H1 (cell line): ENCODE results near the gene PRAMEF18. TPM values are rescaled to one million over a fixed set of nuclear protein-coding genes. Genes with fewer than 3 reads are reported as not detected.

Experiments
- CTCF ChIA-PET: fragments of 300-600 bp; sonication (Branson Sonifier 250); formaldehyde crosslinking; loops from one replicate; lab custom pipeline; 2021; ENCODE audit not compliant: partially characterized antibody; lab: Charles Lee
- POLR2A ChIA-PET: fragments of 300-600 bp; sonication (Branson Sonifier 250); formaldehyde crosslinking; loops from one replicate; lab custom pipeline; 2021; ENCODE audit warnings: inconsistent platforms; ENCODE audit not compliant: partially characterized antibody; lab: Charles Lee
- DNase-seq, 2 experiments: peaks; one replicate each; pipeline versions ENCODE4 v3.0.0 to v3.0.0-alpha.2; 2010 to 2022; ENCODE audit warnings: low spot score in 2 of 2, low read depth in 1 of 2, mixed read lengths in 1 of 2
- FAIRE-seq: peaks from 2 replicates; lab custom pipeline; 2011; peaks lifted over from hg19 to GRCh38; lab: Jason Lieb, UNC
- H2AFZ ChIP-seq: 2 replicates; pipeline ENCODE4 v1.8.1; 2012; ENCODE audit warnings: low read length, inconsistent platforms
- H2AK5ac ChIP-seq: 2 replicates; pipeline ENCODE4 v1.6.1; 2013; ENCODE audit warnings: low read depth, low read length
- H2BK120ac ChIP-seq: replicated peaks from 2 replicates; pipeline ENCODE3; 2013; ENCODE audit warnings: low read depth, low read length, inconsistent platforms
- H2BK12ac ChIP-seq: 2 replicates; pipeline ENCODE4 v1.6.1; 2013; ENCODE audit warnings: low read depth, low read length
- H2BK15ac ChIP-seq: 2 replicates; pipeline ENCODE4 v1.6.1; 2013; ENCODE audit warnings: low read length
- H2BK20ac ChIP-seq: 2 replicates; pipeline ENCODE4 v1.6.1; 2013; ENCODE audit warnings: low read length
- H2BK5ac ChIP-seq: 2 replicates; pipeline ENCODE4 v1.6.1; 2013; ENCODE audit warnings: low read depth, low read length
- H3K14ac ChIP-seq: 2 replicates; pipeline ENCODE4 v1.6.1; 2013; ENCODE audit warnings: inconsistent platforms; ENCODE audit not compliant: insufficient read length
- H3K18ac ChIP-seq: 2 replicates; pipeline ENCODE4 v1.6.1; 2013; ENCODE audit warnings: low read length; ENCODE audit errors: extremely low read depth
- H3K23ac ChIP-seq: 2 replicates; pipeline ENCODE4 v1.6.1; 2013; ENCODE audit warnings: inconsistent platforms; ENCODE audit not compliant: insufficient read length
- H3K23me2 ChIP-seq: 2 replicates; pipeline ENCODE4 v1.6.1; 2013; ENCODE audit warnings: low read depth, low read length
- H3K27ac ChIP-seq: 2 replicates; pipeline ENCODE4 v1.6.1; 2011; ENCODE audit warnings: low read depth, low read length, inconsistent platforms
- H3K27me3 ChIP-seq, 4 experiments: replicated peaks in 1 of 4; 1 replicate in 1 of 4; 2 replicates in 3 of 4; pipeline versions ENCODE4 v1.6.1 to v1.8.1; 2011 to 2013; ENCODE audit warnings: low read length in 3 of 4, mild to moderate bottlenecking in 3 of 4, inconsistent platforms in 2 of 4, mixed read lengths in 2 of 4, moderate library complexity in 1 of 4; ENCODE audit not compliant: control insufficient read depth in 3 of 4, insufficient read depth in 3 of 4; ENCODE audit errors: extremely low read depth in 1 of 4
- H3K36me3 ChIP-seq, 4 experiments: 2 replicates each; pipeline versions ENCODE4 v1.6.1 to v1.8.1; 2011 to 2013; ENCODE audit warnings: mild to moderate bottlenecking in 4 of 4, low read length in 3 of 4, moderate library complexity in 2 of 4, control low read depth in 1 of 4, inconsistent platforms in 1 of 4; ENCODE audit not compliant: insufficient read depth in 4 of 4, control insufficient read depth in 2 of 4
- H3K4ac ChIP-seq: replicated peaks from 2 replicates; pipeline ENCODE3; 2013; ENCODE audit warnings: low read length, low read depth, mixed read lengths, inconsistent platforms; ENCODE audit not compliant: insufficient read length
- H3K4me1 ChIP-seq, 4 experiments: replicated peaks in 1 of 4; 1 replicate in 1 of 4; 2 replicates in 3 of 4; pipeline versions ENCODE4 v1.6.1 to v1.8.1; 2011 to 2013; ENCODE audit warnings: low read length in 3 of 4, inconsistent platforms in 2 of 4, mixed read lengths in 1 of 4; ENCODE audit not compliant: insufficient read depth in 4 of 4, control insufficient read depth in 3 of 4
- H3K4me2 ChIP-seq, 2 experiments: 2 replicates each; pipeline versions ENCODE4 v1.6.1 to v1.8.1; 2011 to 2013; ENCODE audit warnings: low read depth in 2 of 2, low read length in 2 of 2, control low read depth in 1 of 2, inconsistent platforms in 1 of 2, mild to moderate bottlenecking in 1 of 2; ENCODE audit not compliant: insufficient read depth in 1 of 2
- H3K4me3 ChIP-seq, 4 experiments: fragments of 200-600, 300-600 bp in 1 of 4; sonication (generic), shearing (Covaris generic), sonication (Bioruptor Twin) in 1 of 4; 2 replicates each; pipeline versions ENCODE4 v1.5.1 to v1.8.1; 2011 to 2016; ENCODE audit warnings: low read length in 4 of 4, low read depth in 3 of 4, control low read depth in 2 of 4, inconsistent platforms in 2 of 4, mild to moderate bottlenecking in 2 of 4, mixed read lengths in 1 of 4, moderate library complexity in 1 of 4; ENCODE audit not compliant: insufficient read depth in 2 of 4; ENCODE audit errors: extremely low read depth in 1 of 4
- H3K56ac ChIP-seq: replicated peaks from 2 replicates; pipeline ENCODE3; 2013; ENCODE audit warnings: low read depth, mild to moderate bottlenecking, mixed read lengths, low read length, inconsistent platforms; ENCODE audit not compliant: insufficient read length
- H3K79me1 ChIP-seq: 2 replicates; pipeline ENCODE4 v1.6.1; 2013; ENCODE audit warnings: low read depth, low read length, control low read depth
- H3K79me2 ChIP-seq, 2 experiments: 2 replicates each; pipeline versions ENCODE4 v1.6.1 to v1.8.1; 2012 to 2013; ENCODE audit warnings: low read length in 2 of 2, mild to moderate bottlenecking in 2 of 2, inconsistent platforms in 1 of 2; ENCODE audit not compliant: insufficient read depth in 2 of 2, control insufficient read depth in 1 of 2
- H3K9ac ChIP-seq, 4 experiments: replicated peaks in 1 of 4; 1 replicate in 1 of 4; 2 replicates in 3 of 4; pipeline versions ENCODE4 v1.6.1 to v1.8.1; 2011 to 2013; ENCODE audit warnings: low read depth in 3 of 4, low read length in 3 of 4, control low read depth in 2 of 4, mild to moderate bottlenecking in 2 of 4, moderate library complexity in 2 of 4, inconsistent platforms in 1 of 4; ENCODE audit errors: extremely low read depth in 1 of 4
- H3K9me3 ChIP-seq, 2 experiments: 2 replicates each; pipeline versions ENCODE4 v1.6.1 to v1.8.1; 2012 to 2013; ENCODE audit warnings: mild to moderate bottlenecking in 2 of 2, moderate library complexity in 2 of 2, control low read depth in 1 of 2, inconsistent platforms in 1 of 2, low read depth in 1 of 2, low read length in 1 of 2, mixed read lengths in 1 of 2; ENCODE audit not compliant: insufficient read depth in 2 of 2
- H4K20me1 ChIP-seq, 2 experiments: replicated peaks in 1 of 2; 2 replicates each; pipeline versions ENCODE3 to v1.8.1; 2011 to 2013; ENCODE audit warnings: inconsistent platforms in 2 of 2, low read length in 2 of 2, mild to moderate bottlenecking in 1 of 2; ENCODE audit not compliant: insufficient read depth in 2 of 2, control insufficient read depth in 1 of 2
- H4K5ac ChIP-seq: 2 replicates; pipeline ENCODE4 v1.6.1; 2013; ENCODE audit warnings: low read length, low read depth, mixed read lengths, inconsistent platforms; ENCODE audit not compliant: insufficient read length
- H4K8ac ChIP-seq: 2 replicates; pipeline ENCODE4 v1.8.0; 2013; ENCODE audit warnings: mild to moderate bottlenecking, moderate library complexity, low read length, inconsistent platforms; ENCODE audit not compliant: insufficient read depth; ENCODE audit errors: extremely low read depth
- H4K91ac ChIP-seq: replicated peaks from 2 replicates; pipeline ENCODE3; 2013; ENCODE audit warnings: low read length, mixed read lengths, inconsistent platforms; ENCODE audit not compliant: insufficient read length
- KDM5A ChIP-seq: fragments of 200-600 bp; IDR thresholded peaks from 2 replicates; pipeline ENCODE4 v1.7.1; 2012; ENCODE audit warnings: mild to moderate bottlenecking, low read length, inconsistent platforms, mixed read lengths
- WGBS, 2 experiments: shearing (Covaris generic) in 1 of 2; methylation state at CpG; one replicate each; pipeline versions ENCODE4 v1.1.6 to v1.1.7; 2013 to 2015; ENCODE audit warnings: low lambda C conversion rate in 2 of 2, mixed read lengths in 2 of 2, inconsistent platforms in 1 of 2, low coverage in 1 of 2, missing lambda C conversion rate in 1 of 2; ENCODE audit not compliant: insufficient replicate concordance in 2 of 2, insufficient coverage in 1 of 2, insufficient read length in 1 of 2; ENCODE audit errors: extremely low coverage in 1 of 2, missing lambda C conversion rate in 1 of 2; 5-methylcytosine and 5-hydroxymethylcytosine counted together
- polyA plus RNA-seq, 7 experiments: library from polyadenylated mRNA; depleted of rRNA in 3 of 7; stranded (reverse) in 5 of 7; unstranded in 2 of 7; fragments of >200 nt in 5 of 7; fragments of 200-250 nt in 2 of 7; gene quantifications; 1 replicate in 5 of 7; 2 replicates in 1 of 7; 4 replicates in 1 of 7; pipeline versions ENCODE4 v1.2.1 to v1.2.3, GENCODE V29; 2011 to 2013; ENCODE audit warnings: missing spikeins in 2 of 7, mixed read lengths in 2 of 7
- total RNA-seq: library from RNA; stranded (reverse); fragmentation: NEBNext Ultra II Directional; extraction: Animal tissue kit (Norgen Biotek cat#: 25700); gene quantifications from 2 replicates; pipeline ENCODE4 v1.2.1, GENCODE V29; 2021
- TF ChIP-seq, protein P1 (sequence below), 3 experiments: IDR thresholded peaks; 1 replicate in 2 of 3; 2 replicates in 1 of 3; pipeline versions ENCODE4 v1.5.1 to v1.6.1; 2011; ENCODE audit warnings: low read length in 3 of 3, mild to moderate bottlenecking in 3 of 3, inconsistent platforms in 2 of 3, low read depth in 1 of 3, moderate library complexity in 1 of 3; ENCODE audit not compliant: insufficient read depth in 1 of 3; ENCODE audit errors: control extremely low read depth in 1 of 3

Gene PRAMEF18
- total and polyA plus RNA-seq, 2 of the 8 experiments (the other 6 are each of a cell fraction or from before 2014, with no cell fraction given): not detected

DNA sequence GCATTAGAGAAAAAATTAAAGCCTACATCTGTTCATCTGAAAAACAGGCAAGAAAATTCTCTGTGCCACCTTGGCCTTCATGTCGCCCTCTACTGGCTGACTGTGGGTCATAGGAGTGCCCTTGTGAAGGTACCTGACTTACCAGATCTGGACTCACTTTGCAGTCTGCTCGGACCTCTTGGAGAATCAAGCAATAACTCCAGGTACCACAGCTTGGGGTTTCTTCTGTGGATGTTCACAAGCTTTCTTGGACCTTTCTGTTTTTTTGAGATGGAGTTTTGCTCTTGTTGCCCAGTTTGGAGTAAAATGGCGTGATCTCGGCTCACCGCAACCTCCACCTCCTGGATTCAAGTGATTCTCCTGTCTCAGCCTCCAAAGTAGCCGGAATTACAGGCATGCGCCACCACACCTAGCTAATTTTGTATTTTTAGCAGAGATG, 2.4 kb upstream of the PRAMEF18 start:
- H2BK5ac ChIP-seq: no peak overlapping the region
- no peaks in the 10 kb centered on the region for H3K36me3 ChIP-seq
- 80% methylated on average over 7 of the region's 7 CpGs; no CpG with 5 or more reads in 1 of the 2 experiments for WGBS, 2 experiments
- FAIRE-seq: no peak
- POLR2A ChIA-PET: no interaction called here
- no peak overlapping the region for H2BK12ac ChIP-seq
- no peak overlapping the region for H2BK20ac ChIP-seq
- H3K27me3 ChIP-seq: no peaks in the 10 kb centered on the region
- no peak overlapping the region for H3K18ac ChIP-seq
- H3K4me3 ChIP-seq: no peak overlapping the region
- H3K4me1 ChIP-seq: no peaks in the 10 kb centered on the region
- no peak overlapping the region for H2BK120ac ChIP-seq
- TF ChIP-seq, protein P1, sequence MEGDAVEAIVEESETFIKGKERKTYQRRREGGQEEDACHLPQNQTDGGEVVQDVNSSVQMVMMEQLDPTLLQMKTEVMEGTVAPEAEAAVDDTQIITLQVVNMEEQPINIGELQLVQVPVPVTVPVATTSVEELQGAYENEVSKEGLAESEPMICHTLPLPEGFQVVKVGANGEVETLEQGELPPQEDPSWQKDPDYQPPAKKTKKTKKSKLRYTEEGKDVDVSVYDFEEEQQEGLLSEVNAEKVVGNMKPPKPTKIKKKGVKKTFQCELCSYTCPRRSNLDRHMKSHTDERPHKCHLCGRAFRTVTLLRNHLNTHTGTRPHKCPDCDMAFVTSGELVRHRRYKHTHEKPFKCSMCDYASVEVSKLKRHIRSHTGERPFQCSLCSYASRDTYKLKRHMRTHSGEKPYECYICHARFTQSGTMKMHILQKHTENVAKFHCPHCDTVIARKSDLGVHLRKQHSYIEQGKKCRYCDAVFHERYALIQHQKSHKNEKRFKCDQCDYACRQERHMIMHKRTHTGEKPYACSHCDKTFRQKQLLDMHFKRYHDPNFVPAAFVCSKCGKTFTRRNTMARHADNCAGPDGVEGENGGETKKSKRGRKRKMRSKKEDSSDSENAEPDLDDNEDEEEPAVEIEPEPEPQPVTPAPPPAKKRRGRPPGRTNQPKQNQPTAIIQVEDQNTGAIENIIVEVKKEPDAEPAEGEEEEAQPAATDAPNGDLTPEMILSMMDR (IDR thresholded peaks at IDR 0.05; ENCODE audit: control extremely low read depth in 1 of 3, insufficient read depth in 1 of 3, low read depth in 1 of 3, low read length in 3 of 3): peak in 2 of 3 experiments; percentile 40; a peak in 2 of 4 replicates
- TF ChIP-seq KDM5A: no peak
- peaks cover 53 to 70% of the 10 kb centered on the region in 2 experiments for H3K9me3 ChIP-seq
- H3K4me2 ChIP-seq: no peak overlapping the region
- no peak for DNase-seq
- no peak overlapping the region for H3K14ac ChIP-seq
- H4K8ac ChIP-seq: no peak overlapping the region
- no peaks in the 10 kb centered on the region for H3K79me2 ChIP-seq
- no peak overlapping the region for H2AFZ ChIP-seq
- no peak overlapping the region for H3K27ac ChIP-seq
- H4K91ac ChIP-seq: no peak overlapping the region
- H4K20me1 ChIP-seq: no peaks in the 10 kb centered on the region
- no peak overlapping the region for H3K4ac ChIP-seq
- no peak overlapping the region for H3K9ac ChIP-seq
- no peaks in the 10 kb centered on the region for H3K79me1 ChIP-seq
- no peak overlapping the region for H3K23ac ChIP-seq
- no peaks in the 10 kb centered on the region for H3K23me2 ChIP-seq
- no peak overlapping the region for H3K56ac ChIP-seq
- H2BK15ac ChIP-seq: no peak overlapping the region
- CTCF ChIA-PET: interaction anchor here (0.6 kb wide), 1 partner anchor 160 kb away, joined by 3 read pairs; no protein-coding TSS in a partner anchor
- no peak overlapping the region for H4K5ac ChIP-seq
- no peak overlapping the region for H2AK5ac ChIP-seq
